ENCODE results near the gene RNF157. TPM values are rescaled to one million over a fixed set of nuclear protein-coding genes. Genes with fewer than 3 reads are reported as not detected.
A peak's percentile ranks its signal among the peaks of the same experiment; 100 is the strongest.
"Not testable (repeated sequence)": the region's sequence is repeated elsewhere in the genome, so short reads cannot be mapped to it uniquely, and the experiment has no call there.

Gene RNF157
- total and polyA plus RNA-seq, 2 experiments from 2014 or later, result 5.0 to 8.6 TPM

- H3K36me3 ChIP-seq (replicated peaks; ENCODE audit: insufficient read depth, low read depth), result no peaks in the 10 kb centered on the region
- H3K9me3 ChIP-seq (ENCODE audit: low read depth), result no peaks in the 10 kb centered on the region
- H3K79me2 ChIP-seq, result no peaks in the 10 kb centered on the region
- TF ChIP-seq CTCF (IDR thresholded peaks at IDR 0.05; ENCODE audit: poor library complexity), result no peak
- no peak for TF ChIP-seq EZH2phosphoT487 (IDR thresholded peaks at IDR 0.05; ENCODE audit: low read depth, severe bottlenecking, unreplicated experiment)
- no peak for TF ChIP-seq EZH2 (IDR thresholded peaks at IDR 0.05; ENCODE audit: borderline replicate concordance)
- no peaks in the 10 kb centered on the region for H4K20me1 ChIP-seq (ENCODE audit: insufficient read depth, poor library complexity, severe bottlenecking)
- no peak overlapping the region for H3K4me2 ChIP-seq
- H3K9me2 ChIP-seq (replicated peaks; ENCODE audit: insufficient read depth), result no peaks in the 10 kb centered on the region
- no peak overlapping the region for H2AFZ ChIP-seq
- no peak overlapping the region for H3K4me3 ChIP-seq
- H3K4me1 ChIP-seq (ENCODE audit: insufficient read depth), result peaks cover 25% of the 10 kb centered on the region
- no peak for DNase-seq (ENCODE audit: low spot score)
- no peak overlapping the region for H3K27ac ChIP-seq
- no peaks in the 10 kb centered on the region for H3K27me3 ChIP-seq
- 87% methylated on average over 6 of the region's 6 CpGs for WGBS (ENCODE audit: low lambda C conversion rate, missing lambda C conversion rate)
These were observed 15.6 kb upstream of the RNF157 start for GRCh38 chr17:76255801-76256429.

- no peaks in the 10 kb centered on the region for H4K20me1 ChIP-seq (ENCODE audit: insufficient read depth, poor library complexity, severe bottlenecking)
- H3K27me3 ChIP-seq, result no peaks in the 10 kb centered on the region
- no peak overlapping the region for H3K27ac ChIP-seq
- 97% methylated on average over 5 of the region's 5 CpGs for WGBS (ENCODE audit: low lambda C conversion rate, missing lambda C conversion rate)
- TF ChIP-seq EZH2 (IDR thresholded peaks at IDR 0.05; ENCODE audit: borderline replicate concordance) (no peak), CTCF (IDR thresholded peaks at IDR 0.05; ENCODE audit: poor library complexity) (no peak), EZH2phosphoT487 (IDR thresholded peaks at IDR 0.05; ENCODE audit: low read depth, severe bottlenecking, unreplicated experiment) (no peak)
- H2AFZ ChIP-seq, result no peak overlapping the region
- H3K9me2 ChIP-seq (replicated peaks; ENCODE audit: insufficient read depth), result no peaks in the 10 kb centered on the region
- no peak overlapping the region for H3K4me3 ChIP-seq
- H3K4me1 ChIP-seq (ENCODE audit: insufficient read depth), result peaks cover 25% of the 10 kb centered on the region
- no peaks in the 10 kb centered on the region for H3K36me3 ChIP-seq (replicated peaks; ENCODE audit: insufficient read depth, low read depth)
- H3K79me2 ChIP-seq, result no peaks in the 10 kb centered on the region
- DNase-seq (ENCODE audit: low spot score), result no peak
- no peak overlapping the region for H3K4me2 ChIP-seq
- H3K9me3 ChIP-seq (ENCODE audit: low read depth), result no peaks in the 10 kb centered on the region
These were observed 14.0 kb upstream of the RNF157 start for GRCh38 chr17:76254275-76254674.

- TF ChIP-seq EZH2phosphoT487 (IDR thresholded peaks at IDR 0.05; ENCODE audit: low read depth, severe bottlenecking, unreplicated experiment) (no peak), EZH2 (IDR thresholded peaks at IDR 0.05; ENCODE audit: borderline replicate concordance) (no peak), CTCF (IDR thresholded peaks at IDR 0.05; ENCODE audit: poor library complexity) (no peak)
- H3K4me3 ChIP-seq, result no peak overlapping the region
- no peak for DNase-seq (ENCODE audit: low spot score)
- H3K27ac ChIP-seq, result no peak overlapping the region
- H2AFZ ChIP-seq, result no peak overlapping the region
- H3K4me2 ChIP-seq, result no peak overlapping the region
- no peaks in the 10 kb centered on the region for H4K20me1 ChIP-seq (ENCODE audit: insufficient read depth, poor library complexity, severe bottlenecking)
- H3K79me2 ChIP-seq, result no peaks in the 10 kb centered on the region
- H3K36me3 ChIP-seq (replicated peaks; ENCODE audit: insufficient read depth, low read depth), result no peaks in the 10 kb centered on the region
- 90% methylated on average over 7 of the region's 7 CpGs for WGBS (ENCODE audit: low lambda C conversion rate, missing lambda C conversion rate)
- H3K9me2 ChIP-seq (replicated peaks; ENCODE audit: insufficient read depth), result no peaks in the 10 kb centered on the region
- no peaks in the 10 kb centered on the region for H3K9me3 ChIP-seq (ENCODE audit: low read depth)
- H3K27me3 ChIP-seq, result no peaks in the 10 kb centered on the region
- H3K4me1 ChIP-seq (ENCODE audit: insufficient read depth), result peaks cover 25% of the 10 kb centered on the region
These were observed 13.5 kb upstream of the RNF157 start for GRCh38 chr17:76253841-76254240.

GRCh38 chr17:76252967-76253766 lies 12.9 kb upstream of the RNF157 start:
- Histone ChIP-seq H3K4me2 (peak overlapping the region; percentile 41), H3K4me1 (ENCODE audit: insufficient read depth) (peaks cover 19% of the 10 kb centered on the region), H3K27ac (peak overlapping the region; percentile 71)
- DNase-seq (ENCODE audit: low spot score); H2AFZ ChIP-seq; H3K4me3 ChIP-seq; H3K36me3 ChIP-seq (replicated peaks; ENCODE audit: insufficient read depth, low read depth); H3K27me3 ChIP-seq; H3K9me2 ChIP-seq (replicated peaks; ENCODE audit: insufficient read depth); H3K9me3 ChIP-seq (ENCODE audit: low read depth); H4K20me1 ChIP-seq (ENCODE audit: insufficient read depth, poor library complexity, severe bottlenecking); H3K79me2 ChIP-seq: not testable (repeated sequence)
- WGBS (ENCODE audit: low lambda C conversion rate, missing lambda C conversion rate), result 93% methylated on average over 23 of the region's 23 CpGs

All from hepatocyte (in vitro differentiated cells).